HG03521 (cell line): ENCODE measurements around the gene CPN1.

Experiments used
- ATAC-seq: cut with Tn5 transposase; IDR thresholded peaks from one replicate; pipeline ENCODE4 v1.9.1; 2021; ENCODE audit warnings: mild to moderate bottlenecking, moderate library complexity; ENCODE audit not compliant: unreplicated experiment

The CPN1 gene

GRCh38 chr10:99999319-100000108 lies 82.2 kb downstream of the CPN1 start:
- ATAC-seq, result no peak

DNA sequence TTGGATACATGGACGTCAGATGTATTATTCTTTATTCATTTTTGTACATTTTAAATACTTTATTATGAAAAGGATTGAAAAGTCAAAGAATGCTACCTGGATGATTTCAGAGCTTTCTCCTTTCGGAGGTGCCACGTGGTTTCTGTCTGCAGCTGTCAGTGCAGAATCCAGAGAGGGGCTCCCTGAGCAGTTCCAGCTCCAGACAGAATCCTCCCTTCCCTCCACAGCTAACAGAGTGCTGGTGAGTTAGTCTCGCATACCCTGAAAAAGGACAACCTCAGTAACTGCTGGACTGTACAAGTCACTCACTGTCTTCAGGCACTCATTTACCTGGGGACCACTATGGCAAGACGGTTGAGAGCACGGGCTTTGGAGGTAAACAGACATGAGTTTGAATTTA lies 82.8 kb downstream of the CPN1 start:
- no peak for ATAC-seq

- ATAC-seq, result no peak
These were observed 84.7 kb downstream of the CPN1 start for GRCh38 chr10:99996671-99997648.

DNA sequence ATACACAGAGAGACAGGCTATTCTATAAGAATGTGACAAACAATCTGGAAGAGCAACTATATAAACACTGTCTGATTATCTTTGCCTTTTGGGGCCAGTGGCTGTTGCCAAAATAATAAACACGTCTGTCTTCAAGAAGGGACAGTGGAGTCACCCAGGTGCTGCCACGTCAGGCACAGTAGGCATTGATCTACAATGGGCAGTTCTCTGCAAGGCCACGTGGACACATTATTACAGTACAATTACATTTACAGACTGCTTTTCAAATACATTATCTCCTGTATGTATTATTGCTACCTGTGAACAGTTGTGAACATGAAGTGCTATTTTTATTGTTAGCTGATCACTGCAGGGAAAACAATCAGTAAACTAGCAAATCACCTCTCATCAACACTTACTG lies 86.0 kb downstream of the CPN1 start:
- ATAC-seq, result no peak

DNA sequence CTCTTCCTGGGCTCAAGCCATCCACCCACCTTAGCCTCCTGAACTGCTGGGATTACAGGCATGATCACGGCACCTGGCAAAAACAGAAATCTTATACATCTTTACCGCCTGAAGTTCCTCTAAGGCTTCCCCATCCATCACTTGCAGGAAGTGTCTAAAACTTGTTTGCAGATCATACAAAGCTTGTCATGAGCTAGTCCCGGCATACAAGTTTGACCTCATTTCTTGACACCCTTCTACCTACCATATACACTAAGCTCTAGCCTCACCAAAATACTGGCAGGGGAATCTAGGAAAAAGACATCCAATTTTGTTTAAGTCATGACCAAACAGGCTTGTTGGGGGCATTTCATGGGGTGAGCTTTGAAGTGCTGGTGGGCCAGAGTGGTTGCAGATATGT lies 86.4 kb downstream of the CPN1 start:
- ATAC-seq, result no peak

- no peak for ATAC-seq
These were observed 86.9 kb downstream of the CPN1 start for GRCh38 chr10:99994801-99995200.

DNA sequence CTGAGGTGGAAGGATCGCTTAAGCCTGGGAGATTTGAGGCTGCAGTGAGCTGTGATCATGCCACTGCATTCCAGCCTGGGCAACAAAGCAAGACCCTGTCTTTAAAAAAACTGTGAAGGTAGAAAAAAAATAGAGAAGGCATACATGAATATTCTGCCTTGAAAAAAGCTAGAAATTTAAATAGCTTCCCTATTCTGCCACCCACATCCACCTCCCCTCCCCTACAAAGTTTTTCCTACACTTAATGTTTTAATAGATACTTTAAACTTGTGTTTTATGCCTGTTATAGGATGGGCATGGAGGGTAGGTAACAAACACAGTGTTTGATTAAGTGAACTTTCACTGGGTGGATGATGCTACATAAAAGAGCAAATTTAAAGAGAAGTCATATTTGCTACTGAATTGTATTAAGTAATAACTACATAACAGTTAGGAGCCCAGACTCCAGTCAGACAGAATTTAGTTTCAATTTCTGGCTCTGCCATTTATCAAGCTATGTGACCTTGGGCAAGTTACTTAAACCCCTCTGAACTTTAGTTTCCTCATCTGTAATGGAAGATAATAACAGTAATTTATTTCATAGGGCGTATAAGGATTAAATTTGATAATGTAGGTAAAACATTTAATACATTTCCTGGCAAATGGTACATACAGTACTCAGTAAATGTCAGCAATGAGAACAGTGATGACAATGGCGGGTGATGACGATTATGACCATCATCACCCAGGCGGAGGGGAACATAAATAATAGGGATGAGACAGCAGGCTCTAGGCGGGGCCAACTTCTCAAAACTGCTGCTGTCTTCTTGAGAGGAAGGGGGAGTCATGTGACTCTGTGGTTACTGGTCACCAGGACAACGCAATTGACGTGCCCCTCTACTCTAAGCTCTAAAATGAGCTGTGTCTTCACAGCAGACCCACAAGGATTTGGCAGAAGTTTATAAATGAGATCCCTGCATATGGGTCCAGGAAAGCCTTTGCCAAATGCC lies 87.7 kb downstream of the CPN1 start:
- ATAC-seq, result peak; percentile 82
